Caco-2 (cell line): ENCODE results near the gene NPHP4. TPM values are rescaled to one million over a fixed set of nuclear protein-coding genes. Genes with fewer than 3 reads are reported as not detected.
"Not testable (repeated sequence)": the region's sequence is repeated elsewhere in the genome, so short reads cannot be mapped to it uniquely, and the experiment has no call there.

Source experiments
- BruUV-seq: library from RNA; stranded (reverse); fragments of 400-500 nt; replicated peaks from 2 replicates; lab custom pipeline; 2021; lab: Mats Ljungman, UMichigan
- CTCF ChIA-PET: fragments of 300-600 bp; sonication (Branson Sonifier 250); formaldehyde crosslinking; loops from one replicate; lab custom pipeline; 2022; ENCODE audit warnings: antibody characterized with exemption; lab: Charles Lee
- POLR2A ChIA-PET: fragments of 300-600 bp; sonication (Branson Sonifier 250); formaldehyde crosslinking; loops from one replicate; lab custom pipeline; 2022; ENCODE audit warnings: antibody characterized with exemption; lab: Charles Lee
- DNase-seq, 2 experiments: peaks; one replicate each; pipeline versions ENCODE4 v3.0.0 to v3.0.0-alpha.2; 2020 to 2022
- H3K27me3 ChIP-seq: replicated peaks from 2 replicates; pipeline ENCODE4 v1.6.0; 2011; ENCODE audit warnings: low read length; ENCODE audit not compliant: control insufficient read depth, insufficient read depth
- H3K36me3 ChIP-seq: 2 replicates; pipeline ENCODE4 v1.5.1; 2011; ENCODE audit warnings: low read length; ENCODE audit not compliant: control insufficient read depth, insufficient read depth
- H3K4me1 ChIP-seq: fragments of 250-450 bp; sonication (Bioruptor Pico); 2 replicates; pipeline ENCODE4 v1.5.1; 2020; ENCODE audit warnings: mild to moderate bottlenecking
- H3K4me3 ChIP-seq: 2 replicates; pipeline ENCODE4 v1.5.1; 2011; ENCODE audit warnings: low read depth, mild to moderate bottlenecking, control low read depth, low read length
- H3K9me3 ChIP-seq: fragments of 250-450 bp; sonication (Bioruptor Pico); 2 replicates; pipeline ENCODE4 v1.5.1; 2020; ENCODE audit warnings: mild to moderate bottlenecking, moderate library complexity
- H3K27ac Mint-ChIP-seq: one replicate; pipeline ENCODE4 v1.8.0; 2022; ENCODE audit warnings: mixed read lengths; ENCODE audit not compliant: unreplicated experiment
- H3K27me3 Mint-ChIP-seq: one replicate; pipeline ENCODE4 v1.8.0; 2022; ENCODE audit warnings: mixed read lengths; ENCODE audit not compliant: insufficient read depth, unreplicated experiment
- H3K36me3 Mint-ChIP-seq: one replicate; pipeline ENCODE4 v1.8.0; 2022; ENCODE audit warnings: mild to moderate bottlenecking, mixed read lengths; ENCODE audit not compliant: insufficient read depth, unreplicated experiment
- H3K4me1 Mint-ChIP-seq: one replicate; pipeline ENCODE4 v1.8.0; 2022; ENCODE audit warnings: low read depth, mixed read lengths; ENCODE audit not compliant: unreplicated experiment
- H3K4me3 Mint-ChIP-seq: one replicate; pipeline ENCODE4 v1.8.0; 2022; ENCODE audit warnings: mild to moderate bottlenecking, moderate library complexity, mixed read lengths; ENCODE audit not compliant: unreplicated experiment
- H3K9me3 Mint-ChIP-seq: one replicate; pipeline ENCODE4 v1.8.0; 2022; ENCODE audit warnings: mixed read lengths; ENCODE audit not compliant: unreplicated experiment
- intact Hi-C: fragments of 100-400 bp; cut with micrococcal nuclease; formaldehyde crosslinking; loops from one replicate; pipeline ENCODE4 v1.10.0; 2022; ENCODE audit not compliant: unreplicated experiment
- total RNA-seq: library from RNA; stranded (reverse); gene quantifications from 2 replicates; pipeline ENCODE4 v1.2.3, GENCODE V29; 2022
- TF ChIP-seq, protein P1 (sequence below), 2 experiments: fragments of 200-600 bp in 1 of 2; IDR thresholded peaks; 1 replicate in 1 of 2; 2 replicates in 1 of 2; pipeline versions ENCODE4 v1.5.1 to v1.8.0; 2011 to 2022; ENCODE audit warnings: antibody characterized with exemption in 1 of 2, control low read depth in 1 of 2, inconsistent platforms in 1 of 2, low read depth in 1 of 2, low read length in 1 of 2, mild to moderate bottlenecking in 1 of 2, moderate library complexity in 1 of 2; ENCODE audit not compliant: insufficient read depth in 1 of 2, severe bottlenecking in 1 of 2, unreplicated experiment in 1 of 2

The NPHP4 gene
- total RNA-seq, 1 experiment from 2014 or later: 12.3 TPM

- Mint-ChIP-seq H3K27ac (no peak overlapping the region), H3K27me3 (peaks cover 3% of the 10 kb centered on the region), H3K36me3 (peaks cover 6% of the 10 kb centered on the region), H3K9me3 (peaks cover 12% of the 10 kb centered on the region), H3K4me3 (no peak overlapping the region), H3K4me1 (peaks cover 7% of the 10 kb centered on the region)
- H3K27me3 ChIP-seq: no peaks in the 10 kb centered on the region
- no TSS peak for BruUV-seq
- H3K4me1 ChIP-seq: peaks cover 9% of the 10 kb centered on the region
- DNase-seq: no peak
- ChIA-PET CTCF (no interaction called here), POLR2A (no interaction called here)
- H3K36me3 ChIP-seq: no peaks in the 10 kb centered on the region
- TF ChIP-seq, protein P1, sequence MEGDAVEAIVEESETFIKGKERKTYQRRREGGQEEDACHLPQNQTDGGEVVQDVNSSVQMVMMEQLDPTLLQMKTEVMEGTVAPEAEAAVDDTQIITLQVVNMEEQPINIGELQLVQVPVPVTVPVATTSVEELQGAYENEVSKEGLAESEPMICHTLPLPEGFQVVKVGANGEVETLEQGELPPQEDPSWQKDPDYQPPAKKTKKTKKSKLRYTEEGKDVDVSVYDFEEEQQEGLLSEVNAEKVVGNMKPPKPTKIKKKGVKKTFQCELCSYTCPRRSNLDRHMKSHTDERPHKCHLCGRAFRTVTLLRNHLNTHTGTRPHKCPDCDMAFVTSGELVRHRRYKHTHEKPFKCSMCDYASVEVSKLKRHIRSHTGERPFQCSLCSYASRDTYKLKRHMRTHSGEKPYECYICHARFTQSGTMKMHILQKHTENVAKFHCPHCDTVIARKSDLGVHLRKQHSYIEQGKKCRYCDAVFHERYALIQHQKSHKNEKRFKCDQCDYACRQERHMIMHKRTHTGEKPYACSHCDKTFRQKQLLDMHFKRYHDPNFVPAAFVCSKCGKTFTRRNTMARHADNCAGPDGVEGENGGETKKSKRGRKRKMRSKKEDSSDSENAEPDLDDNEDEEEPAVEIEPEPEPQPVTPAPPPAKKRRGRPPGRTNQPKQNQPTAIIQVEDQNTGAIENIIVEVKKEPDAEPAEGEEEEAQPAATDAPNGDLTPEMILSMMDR (IDR thresholded peaks at IDR 0.05; ENCODE audit: insufficient read depth in 1 of 2, low read depth in 1 of 2, low read length in 1 of 2, severe bottlenecking in 1 of 2, unreplicated experiment in 1 of 2): no peak
- intact Hi-C loops: no loop called here
- H3K9me3 ChIP-seq: no peaks in the 10 kb centered on the region
- no peak overlapping the region for H3K4me3 ChIP-seq
Observed at GRCh38 chr1:6022193-6022592, 30.0 kb upstream of the NPHP4 start.

DNA sequence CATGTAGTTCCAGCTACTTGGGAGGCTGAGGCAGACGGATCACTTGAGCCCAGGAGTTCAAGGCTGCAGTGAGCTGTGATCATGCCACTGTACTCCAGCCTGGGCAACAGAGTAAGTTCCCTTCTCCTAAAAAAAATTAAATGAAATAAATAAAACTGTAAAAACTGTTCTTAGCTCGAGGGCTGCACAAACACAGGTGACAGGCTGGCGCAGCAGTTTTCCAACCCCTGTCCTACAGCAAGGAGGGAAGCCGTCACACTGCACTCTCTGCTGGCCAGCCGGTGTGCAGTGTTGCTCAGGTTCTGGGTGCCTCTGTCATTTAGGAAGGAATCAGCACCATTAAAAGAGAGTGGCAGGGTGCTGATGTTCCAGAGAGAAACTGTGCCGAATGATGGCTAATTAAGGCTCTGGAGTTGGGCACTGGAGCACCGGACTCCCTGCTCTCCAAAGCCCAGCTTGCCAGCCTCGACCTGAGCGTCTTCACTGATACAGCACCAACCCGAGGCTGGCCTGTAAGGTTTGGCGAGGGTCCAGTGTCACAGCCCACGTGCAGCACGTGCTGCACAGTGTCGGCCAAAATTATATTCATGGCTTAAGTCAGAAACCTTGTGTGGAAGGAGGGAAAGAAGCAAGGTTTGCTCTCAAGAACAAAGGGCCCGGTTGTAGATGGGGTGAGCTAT is 27.1 kb upstream of the NPHP4 start:
- peaks cover 3% of the 10 kb centered on the region for H3K27me3 Mint-ChIP-seq
- ChIA-PET CTCF (no interaction called here), POLR2A (no interaction called here)
- Histone ChIP-seq H3K27me3 (no peaks in the 10 kb centered on the region), H3K36me3 (no peaks in the 10 kb centered on the region), H3K9me3 (no peaks in the 10 kb centered on the region), H3K4me1 (no peaks in the 10 kb centered on the region), H3K4me3 (no peak overlapping the region)
- BruUV-seq: no TSS peak
- no peak for DNase-seq
- no peak overlapping the region for H3K4me3 Mint-ChIP-seq
- H3K9me3 Mint-ChIP-seq: peaks cover 12% of the 10 kb centered on the region
- H3K4me1 Mint-ChIP-seq: no peaks in the 10 kb centered on the region
- peaks cover 11% of the 10 kb centered on the region for H3K36me3 Mint-ChIP-seq
- TF ChIP-seq, protein P1 (IDR thresholded peaks at IDR 0.05; ENCODE audit: insufficient read depth in 1 of 2, low read depth in 1 of 2, low read length in 1 of 2, severe bottlenecking in 1 of 2, unreplicated experiment in 1 of 2): no peak
- no peak overlapping the region for H3K27ac Mint-ChIP-seq
- intact Hi-C loops: no loop called here

DNA sequence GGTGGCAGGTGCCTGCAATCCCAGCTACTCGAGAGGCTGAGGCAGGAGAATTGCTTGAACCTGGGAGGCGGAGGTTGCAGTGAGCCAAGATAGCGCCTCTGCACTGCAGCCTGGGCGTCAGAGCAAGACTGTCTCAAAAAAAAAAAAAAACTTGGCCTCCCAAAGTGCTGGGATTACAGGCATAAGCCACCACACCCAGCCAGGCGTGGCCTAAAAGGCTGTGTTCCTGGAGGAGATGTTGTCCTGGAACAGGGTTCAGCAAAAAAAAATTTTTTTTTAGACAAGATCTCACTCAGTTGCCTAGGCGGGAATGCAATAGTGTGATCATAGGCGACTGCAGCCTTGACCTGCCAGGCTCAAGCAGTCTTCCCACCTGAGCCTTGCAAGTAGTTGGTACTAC is 25.4 kb upstream of the NPHP4 start:
- H3K4me1 ChIP-seq, H3K4me3 Mint-ChIP-seq, DNase-seq, H3K4me1 Mint-ChIP-seq, H3K4me3 ChIP-seq, intact Hi-C loops, POLR2A ChIA-PET, H3K27ac Mint-ChIP-seq, H3K36me3 ChIP-seq, H3K27me3 ChIP-seq, BruUV-seq, H3K9me3 ChIP-seq, H3K27me3 Mint-ChIP-seq, CTCF ChIA-PET: not testable (repeated sequence)
- Mint-ChIP-seq H3K36me3 (peaks cover 11% of the 10 kb centered on the region), H3K9me3 (peaks cover 12% of the 10 kb centered on the region)
